T-helper 1 cell (primary cell): ENCODE data around the gene VPS8.

Source experiments
- DNase-seq, 5 donors: peaks; one replicate each; pipeline ENCODE4 v3.0.0-alpha.2; 2012 to 2020

Gene VPS8

GRCh38 chr3:185059766-185060165 is 247.8 kb downstream of the VPS8 start:
- DNase-seq: no peak

DNA sequence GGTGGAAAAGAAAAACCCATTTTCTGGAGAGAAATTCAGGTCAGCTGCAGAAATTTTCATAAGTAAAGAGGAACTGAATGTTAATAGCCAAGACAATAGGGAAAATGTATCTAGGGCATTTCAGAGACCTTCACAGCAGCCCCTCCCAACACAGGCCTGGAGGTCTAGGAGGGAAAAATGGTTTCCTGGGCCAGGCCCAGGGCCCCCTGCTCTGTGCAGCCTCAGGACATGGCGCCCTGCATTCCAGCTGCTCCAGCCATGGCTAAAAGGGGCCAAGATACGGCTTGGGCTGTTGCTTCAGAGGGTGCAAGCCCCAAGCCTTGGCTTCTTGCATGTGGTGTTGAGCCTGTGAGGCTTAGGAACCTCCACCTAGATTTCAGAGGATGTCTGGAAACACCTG is 248.7 kb downstream of the VPS8 start:
- no peak for DNase-seq

GRCh38 chr3:185062191-185062590 is 250.2 kb downstream of the VPS8 start:
- no peak for DNase-seq

DNA sequence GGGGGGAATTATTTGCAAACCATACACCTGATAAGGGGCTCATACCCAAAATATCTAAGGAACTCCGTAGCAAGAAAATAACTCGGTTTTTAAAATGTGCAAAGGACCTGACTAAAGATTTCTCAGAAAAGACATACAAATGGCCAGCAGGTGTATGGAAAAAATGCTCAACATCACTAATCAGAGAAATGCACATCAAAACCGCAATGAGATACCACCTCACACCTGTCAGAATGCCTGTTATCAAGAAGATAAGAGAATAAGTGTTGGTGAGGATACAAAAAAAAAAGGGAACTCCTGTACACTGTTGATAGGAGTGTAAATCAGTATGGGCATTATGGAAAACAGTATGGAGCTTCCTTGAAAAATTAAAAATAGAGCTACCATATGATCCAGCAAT is 251.5 kb downstream of the VPS8 start:
- no peak for DNase-seq

DNA sequence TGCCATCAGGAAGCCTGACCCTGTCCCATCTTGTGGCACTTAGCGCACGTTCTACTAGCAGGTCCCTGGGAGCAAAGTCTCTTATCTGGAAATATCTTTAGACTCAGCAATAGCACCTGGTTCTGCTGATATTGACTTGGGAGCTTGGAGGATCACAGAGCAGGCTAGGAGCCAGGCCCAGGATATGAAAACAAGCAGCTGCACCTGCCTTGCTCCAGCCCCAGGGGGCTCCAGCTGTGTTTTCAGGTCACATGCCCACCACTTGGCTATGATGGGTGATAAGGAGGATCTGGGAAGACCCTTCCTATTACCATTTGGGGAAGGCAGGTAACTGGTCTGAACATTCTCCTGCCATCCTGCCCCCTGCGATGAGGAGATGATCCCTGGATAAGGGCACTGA is 253.1 kb downstream of the VPS8 start:
- no peak for DNase-seq

- DNase-seq: no peak
These were observed 254.3 kb downstream of the VPS8 start for GRCh38 chr3:185066251-185066650.

DNA sequence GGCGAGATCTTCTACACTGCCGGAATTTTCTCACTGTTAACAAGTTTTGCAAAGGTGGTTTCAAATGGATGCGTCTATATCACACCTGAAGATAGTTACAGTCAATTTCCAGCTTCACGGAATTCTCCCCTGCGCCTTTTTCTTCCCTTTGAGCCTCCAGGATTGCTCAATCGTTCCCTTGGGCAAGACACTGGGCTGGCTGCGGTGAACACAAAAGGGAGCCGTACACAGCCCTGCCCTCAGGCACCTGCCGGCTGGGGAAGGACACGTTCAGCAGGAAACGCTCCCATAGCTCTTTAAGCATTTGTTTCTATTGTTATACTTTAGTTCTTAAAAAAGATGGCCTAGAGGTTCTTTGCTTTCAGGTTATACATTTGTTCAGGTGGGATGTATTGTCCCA is 255.2 kb downstream of the VPS8 start:
- no peak for DNase-seq

DNA sequence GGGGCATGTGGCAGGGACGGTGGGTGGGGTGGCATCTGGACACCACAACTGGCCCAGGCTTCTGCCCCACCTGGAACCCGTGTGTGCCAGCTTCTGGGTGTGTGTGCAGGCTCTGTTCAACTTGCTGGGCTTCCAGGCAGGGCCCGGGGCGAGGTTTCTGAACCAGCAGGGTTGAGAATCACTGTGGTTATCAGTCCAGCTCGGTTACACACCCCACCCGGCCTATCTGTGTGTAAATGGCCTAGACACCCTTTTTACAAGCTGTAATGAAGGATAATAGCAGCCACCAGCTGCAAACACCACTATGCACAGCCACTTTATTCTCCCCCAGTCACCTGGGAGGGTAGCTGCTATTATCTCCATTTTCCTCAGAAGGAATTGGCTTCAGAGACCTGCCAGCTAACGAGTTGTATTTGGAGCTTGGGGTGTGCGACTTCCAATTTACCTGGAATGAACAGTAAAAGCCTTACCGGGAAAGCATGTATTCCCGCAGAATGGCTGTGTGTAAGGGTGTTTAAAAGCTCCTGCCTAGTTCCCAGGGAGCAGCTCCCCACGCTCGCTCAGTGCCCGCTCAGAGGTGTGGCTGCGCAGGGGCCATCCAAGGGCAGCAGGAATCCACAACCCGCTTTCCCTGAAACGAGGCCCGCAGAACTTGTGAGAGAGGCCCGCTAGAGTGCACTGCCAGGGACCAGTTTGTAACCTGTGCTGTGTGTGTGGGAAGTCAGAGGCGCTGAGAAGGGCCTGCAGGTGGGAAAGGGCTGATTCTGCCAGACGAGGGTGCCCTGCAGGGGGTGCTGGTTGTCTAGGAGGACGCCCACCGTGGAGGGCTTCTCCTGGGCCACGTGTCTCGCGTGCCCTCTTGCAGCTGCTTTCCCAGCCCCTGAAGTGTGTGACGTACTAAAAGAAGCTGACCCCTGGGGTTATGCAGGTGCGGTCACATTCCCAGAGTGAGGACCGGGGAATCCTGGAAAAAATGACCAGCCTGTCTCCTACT is 257.4 kb downstream of the VPS8 start:
- DNase-seq: no peak

DNA sequence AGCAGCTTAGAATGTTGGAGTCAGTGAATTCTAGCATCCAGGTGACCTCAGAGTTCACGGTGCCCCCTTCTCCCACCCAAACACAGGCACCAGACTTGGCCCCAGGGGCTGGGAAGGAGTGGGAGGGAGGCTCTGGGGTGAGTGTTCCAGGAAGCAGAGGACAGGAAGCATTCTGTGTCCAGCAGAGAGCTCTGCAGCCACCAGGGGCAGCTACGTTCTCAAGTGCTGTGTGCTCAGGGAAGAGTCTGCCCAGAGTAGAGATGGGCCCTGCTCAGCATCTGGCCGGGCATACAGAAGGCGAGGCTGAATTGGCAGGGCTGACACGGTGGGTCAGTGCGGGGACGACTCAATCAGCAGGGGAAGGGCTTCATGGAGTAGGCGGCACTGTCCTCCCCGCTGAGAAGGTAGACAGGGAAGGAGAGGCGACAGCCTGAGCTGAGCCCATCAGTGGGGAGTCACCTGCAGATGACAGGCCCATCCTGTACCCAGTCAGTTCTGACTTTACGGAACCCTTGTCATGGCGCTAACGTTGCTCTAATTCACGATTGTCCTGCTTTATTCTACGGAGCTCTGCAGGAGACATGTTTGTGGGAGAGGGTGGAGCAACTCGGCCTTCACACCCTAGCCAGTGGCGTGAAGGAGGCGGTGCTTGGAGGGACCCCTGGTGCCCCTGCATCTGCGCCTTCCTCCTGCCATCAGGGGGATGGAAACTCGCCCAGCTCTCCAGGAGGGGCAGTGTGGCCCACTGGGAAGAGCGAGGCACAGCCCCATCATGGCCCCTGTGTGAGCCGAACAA is 258.7 kb downstream of the VPS8 start:
- no peak for DNase-seq

DNA sequence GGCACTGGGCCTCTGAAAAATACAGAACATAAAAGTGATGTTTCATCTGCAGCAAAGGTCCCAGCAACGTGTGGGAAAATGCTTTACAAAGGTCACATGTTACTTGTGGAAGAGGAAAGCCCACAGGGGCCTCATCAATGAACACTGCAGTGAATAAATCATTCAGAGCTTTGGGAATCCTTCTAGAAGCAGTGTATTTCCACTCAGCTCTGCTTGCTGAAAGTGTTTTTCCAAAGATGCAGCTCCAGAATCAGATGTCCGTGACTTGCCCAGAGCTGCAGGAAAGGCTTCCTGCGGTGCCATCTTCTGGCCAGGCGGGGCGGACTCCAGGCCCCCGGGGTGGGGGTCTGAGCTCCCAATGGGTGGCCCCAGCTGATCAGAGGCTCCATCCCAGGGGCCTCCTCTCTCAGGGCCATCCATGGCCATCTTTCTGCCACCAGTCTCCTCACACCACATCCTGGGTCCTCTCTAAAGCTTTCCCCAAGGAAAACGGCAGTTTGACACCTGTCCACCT is 259.4 kb downstream of the VPS8 start:
- no peak for DNase-seq

GRCh38 chr3:185075547-185075946 is 263.6 kb downstream of the VPS8 start:
- DNase-seq: no peak

DNA sequence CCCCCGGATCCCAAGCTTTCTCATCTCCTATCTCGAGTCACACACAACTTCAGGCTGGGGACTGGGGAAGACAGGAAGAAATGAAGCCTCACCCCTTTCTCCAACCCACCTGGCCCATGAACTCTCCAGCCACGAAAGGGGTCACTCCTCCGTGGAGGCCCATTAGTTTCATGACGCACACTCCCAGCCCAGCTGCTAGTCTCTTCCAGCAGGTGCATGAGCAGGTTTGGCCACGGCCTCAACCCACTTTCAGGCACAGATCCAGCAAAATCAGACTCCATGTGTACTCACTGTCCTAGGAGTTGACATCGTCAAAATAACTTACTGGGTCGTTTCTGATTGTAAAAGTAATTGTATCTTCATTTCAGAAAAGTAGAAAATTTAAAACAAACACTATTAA is 264.3 kb downstream of the VPS8 start:
- no peak for DNase-seq

DNA sequence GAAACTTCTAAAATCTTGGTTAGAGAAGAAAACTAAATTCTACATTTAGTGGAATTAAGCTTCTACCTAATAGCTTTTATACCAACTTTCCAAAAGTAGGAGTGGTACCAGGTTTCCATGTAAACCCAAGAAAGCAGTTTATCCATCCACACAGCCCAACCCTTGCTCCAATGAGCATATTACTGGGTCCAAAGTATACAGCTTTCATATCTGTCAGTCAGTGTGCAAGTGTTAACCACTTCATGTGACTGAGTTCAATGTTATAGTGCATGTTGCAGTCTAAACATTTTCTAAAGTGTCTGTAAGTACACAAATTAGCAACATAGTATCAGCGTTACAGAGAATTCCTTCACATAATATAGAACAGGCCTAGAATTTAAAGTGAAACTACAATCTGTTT is 267.7 kb downstream of the VPS8 start:
- no peak for DNase-seq

DNA sequence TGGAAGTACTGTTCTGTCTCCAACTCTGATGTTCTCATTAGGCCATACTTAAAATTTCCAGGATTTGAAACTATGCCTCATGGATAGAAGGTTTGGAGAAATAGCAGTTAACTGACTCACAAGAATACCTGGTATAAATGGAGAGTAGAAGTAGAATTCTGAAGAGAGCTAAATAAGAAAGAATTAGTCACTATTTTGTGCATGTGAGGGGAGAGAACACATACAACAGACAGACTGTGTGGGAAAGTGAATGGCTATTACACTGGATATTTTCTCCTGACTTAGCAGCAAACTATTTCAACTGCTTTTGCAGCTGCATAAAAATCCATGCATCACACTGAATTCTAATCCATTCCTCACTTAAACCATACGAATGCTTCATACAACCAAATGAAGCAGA is 269.6 kb downstream of the VPS8 start:
- no peak for DNase-seq

DNA sequence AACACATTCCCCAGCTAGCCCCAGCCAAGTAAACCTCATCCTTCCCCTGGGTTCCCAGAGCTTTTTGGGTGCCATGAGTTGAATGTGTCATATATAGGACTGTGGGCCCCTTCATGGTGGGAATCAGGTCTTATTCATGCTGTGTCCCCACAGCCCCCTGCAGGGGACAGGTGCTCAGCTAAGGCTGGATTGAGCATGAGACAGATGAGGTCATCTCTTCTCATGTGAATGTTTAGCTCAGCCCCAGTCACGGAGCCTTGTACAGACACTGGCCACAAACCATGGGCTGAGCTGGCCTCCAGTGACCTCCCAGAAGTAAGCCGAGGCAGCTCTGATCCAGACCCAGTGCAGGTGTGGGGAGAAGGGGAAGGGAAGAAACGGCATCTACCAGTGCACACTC is 270.2 kb downstream of the VPS8 start:
- DNase-seq: no peak

- no peak for DNase-seq
These were observed 270.9 kb downstream of the VPS8 start for GRCh38 chr3:185082829-185083228.

GRCh38 chr3:185084402-185084801 is 272.4 kb downstream of the VPS8 start:
- DNase-seq: no peak

GRCh38 chr3:185084901-185085300 is 272.9 kb downstream of the VPS8 start:
- DNase-seq: no peak

GRCh38 chr3:185087419-185087818 is 275.5 kb downstream of the VPS8 start:
- no peak for DNase-seq

GRCh38 chr3:185089343-185089742 is 277.4 kb downstream of the VPS8 start:
- DNase-seq: no peak

DNA sequence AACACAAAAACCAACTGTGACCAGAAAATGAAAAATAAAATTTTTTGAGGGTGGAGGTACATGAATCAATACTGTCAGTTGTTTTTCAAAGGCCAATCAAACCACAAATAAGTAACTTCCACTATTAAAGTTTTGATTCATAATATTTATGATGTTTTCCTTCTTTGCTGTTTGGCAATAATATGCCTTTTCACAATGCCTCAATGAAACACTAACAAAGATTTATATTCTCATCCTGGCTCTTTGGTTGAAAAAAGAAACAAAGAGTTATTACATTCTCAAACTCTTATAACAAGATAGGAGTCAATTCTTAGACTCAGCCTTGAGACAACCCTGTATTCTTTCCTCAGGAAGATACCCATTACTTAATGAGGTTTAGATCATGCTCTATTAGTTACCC is 277.8 kb downstream of the VPS8 start:
- DNase-seq: no peak

DNA sequence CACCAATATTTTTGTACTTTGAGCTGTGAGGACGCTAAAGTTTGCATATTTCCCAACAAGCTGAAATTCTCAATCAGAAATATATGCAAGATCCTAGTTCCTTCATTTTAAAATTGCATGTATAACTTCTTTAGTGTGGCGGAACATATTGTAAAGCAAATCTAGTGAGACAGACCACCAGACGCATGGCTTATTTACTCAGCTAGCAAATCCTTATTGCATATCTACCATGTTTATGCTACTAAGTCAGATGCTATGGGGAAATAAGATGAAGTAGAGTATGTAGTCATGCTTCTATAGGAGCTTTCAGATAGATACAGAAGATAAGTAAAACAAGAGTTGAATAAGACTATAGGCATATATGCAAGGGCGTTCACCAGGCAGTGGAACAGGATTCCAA is 278.8 kb downstream of the VPS8 start:
- no peak for DNase-seq

DNA sequence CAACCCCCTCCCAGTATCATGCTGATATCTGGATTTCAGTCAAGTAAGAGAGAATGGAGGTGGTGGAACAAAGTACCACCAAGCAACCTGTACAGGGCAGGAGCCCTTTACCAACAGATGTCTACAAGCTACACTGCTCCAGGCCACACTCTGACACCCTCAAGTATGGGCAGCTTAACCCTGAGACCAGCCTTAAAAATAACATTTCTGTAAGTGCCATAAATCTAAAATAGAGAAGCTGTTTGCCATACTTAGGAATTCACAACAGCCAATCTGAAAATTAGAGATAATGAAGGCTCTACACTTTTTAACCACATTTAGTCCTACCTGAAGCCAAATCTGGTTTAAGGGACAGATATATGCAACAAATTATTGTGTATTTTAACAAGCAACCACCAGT is 281.1 kb downstream of the VPS8 start:
- no peak for DNase-seq

GRCh38 chr3:185094697-185095096 is 282.7 kb downstream of the VPS8 start:
- no peak for DNase-seq
